ENCODE data around the gene NPC1L1.

GRCh38 chr7:44583146-44583865 lies 42.2 kb upstream of the NPC1L1 start:
- no peak for TF ChIP-seq EZH2 (IDR thresholded peaks at IDR 0.05; ENCODE audit: borderline replicate concordance)
- no peak for TF ChIP-seq CTCF (IDR thresholded peaks at IDR 0.05; ENCODE audit: poor library complexity)

Data from hepatocyte (in vitro differentiated cells).